Pancreas (tissue), 8 donors: ENCODE data around the gene SHROOM2. TPM values are rescaled to one million over a fixed set of nuclear protein-coding genes. Genes with fewer than 3 reads are reported as not detected.

Experiments used
- polyA plus RNA-seq, 2 donors: library from polyadenylated mRNA; stranded (reverse); fragments of 200-250 nt; gene quantifications; one replicate each; pipeline ENCODE4 v1.2.3, GENCODE V29; 2013
- total RNA-seq, 6 donors: library from RNA; stranded (reverse); fragmentation: NEBNext Ultra II Directional in 4 of 6; extraction: Animal tissue kit (Norgen Biotek cat#: 25700) in 4 of 6; gene quantifications; one replicate each; pipeline versions ENCODE4 v1.2.1 to v1.2.4, GENCODE V29; 2021 to 2023
- donor health status: healthy with polysubstance abuse.
- donor health status: DM: no; HTN: no; CAD: no; lungs with moderate emphysema.
- donor health status: DM: no; HTN: no; CAD: no.
- donor health status: Bipolar disorder and iron deficiency.
- donor health status: DM: yes; HTN: yes; CAD: no.
- donor health status: DM: no; HTN: no; CAD: no.
- donor health status: DM: no; HTN: no; CAD: no.
- donor health status: DM: yes; HTN: yes; CAD: no.

SHROOM2 gene
- total and polyA plus RNA-seq, 8 donors, result 3.2 to 6.6 (median 3.8) TPM

Other genes starting within 250 kb of the SHROOM2 start
- 1 to 10 TPM in 3 of 6 donors, under 1 TPM in 3; 0.60 to 1.9 (median 0.92) TPM for gene GPR143, start 20.6 kb upstream of the SHROOM2 start, total RNA-seq
- gene GPR143, start 20.6 kb upstream of the SHROOM2 start, polyA plus RNA-seq, result 1 to 10 TPM; 1.1 to 1.9 TPM
- under 1 TPM in 5 of 6 donors, not detected in 1; 0.19 to 0.32 (median 0.24) TPM for gene CLDN34, start 180.9 kb downstream of the SHROOM2 start, total RNA-seq
- under 1 TPM; 0.30 to 0.40 TPM for gene CLDN34, start 180.9 kb downstream of the SHROOM2 start, polyA plus RNA-seq